ENCODE measurements around the gene GABPB1. TPM values are rescaled to one million over a fixed set of nuclear protein-coding genes. Genes with fewer than 3 reads are reported as not detected.

The GABPB1 gene
- polyA plus RNA-seq, 1 donor (not counting 4 experiments of a cell fraction or from before 2014, with no cell fraction given), result 23.3 TPM

GRCh38 chr15:50345298-50345697, 9.7 kb downstream of the GABPB1 start:
- no peak overlapping the region for H3K9ac ChIP-seq (ENCODE audit: control insufficient read depth, extremely low read depth, insufficient read depth, low read length)
- no peaks in the 10 kb centered on the region for H3K9me3 ChIP-seq (ENCODE audit: control insufficient read depth, low read depth, low read length)
- H3K79me2 ChIP-seq (ENCODE audit: control insufficient read depth, insufficient read depth, low read length), result peaks cover 53% of the 10 kb centered on the region
- TF ChIP-seq CTCF (optimal IDR thresholded peaks at IDR 0.05 in 1 of 3, IDR thresholded peaks at IDR 0.05 in 1 of 3, conservative IDR thresholded peaks at IDR 0.05 in 1 of 3; ENCODE audit: extremely low read depth in 1 of 3, insufficient read depth in 2 of 3, low read length in 3 of 3), result no peak
- no peak overlapping the region for H2AFZ ChIP-seq (ENCODE audit: control insufficient read depth, low read length)
- H3K9me1 ChIP-seq (ENCODE audit: control insufficient read depth, extremely low read depth, insufficient read depth, low read length), result no peaks in the 10 kb centered on the region
- no peak overlapping the region for H3K4me3 ChIP-seq (ENCODE audit: control insufficient read depth in 2 of 3, extremely low read depth in 1 of 3, insufficient read depth in 2 of 3, low read depth in 1 of 3, low read length in 3 of 3)
- DNase-seq (ENCODE audit: low read depth, low spot score), result no peak
- no peaks in the 10 kb centered on the region for H4K20me1 ChIP-seq (ENCODE audit: control insufficient read depth, extremely low read depth, insufficient read depth, low read length)
- no peak overlapping the region for H3K4me2 ChIP-seq (ENCODE audit: control insufficient read depth, extremely low read depth, insufficient read depth, low read depth, low read length)
- peaks cover 15% of the 10 kb centered on the region for H3K4me1 ChIP-seq (ENCODE audit: control insufficient read depth, extremely low read depth, insufficient read depth, low read length)
- no peak overlapping the region for H3K27ac ChIP-seq (ENCODE audit: control insufficient read depth, insufficient read depth, low read length)
- dilution Hi-C loops (cut with MboI; ENCODE audit: extremely low pct_ligation_motif_present, low sequenced_read_pairs), result no loop called here
- H3K36me3 ChIP-seq (ENCODE audit: control insufficient read depth in 2 of 2, extremely low read depth in 1 of 2, insufficient read depth in 2 of 2, low read length in 2 of 2), result no peaks in the 10 kb centered on the region
- FAIRE-seq, result no peak
- no peaks in the 10 kb centered on the region for H3K27me3 ChIP-seq (ENCODE audit: control insufficient read depth, extremely low read depth, insufficient read depth, low read length)

- dilution Hi-C loops (cut with MboI; ENCODE audit: extremely low pct_ligation_motif_present, low sequenced_read_pairs), result no loop called here
- TF ChIP-seq CTCF (optimal IDR thresholded peaks at IDR 0.05 in 1 of 3, IDR thresholded peaks at IDR 0.05 in 1 of 3, conservative IDR thresholded peaks at IDR 0.05 in 1 of 3; ENCODE audit: extremely low read depth in 1 of 3, insufficient read depth in 2 of 3, low read length in 3 of 3) (no peak), EZH2 (IDR thresholded peaks at IDR 0.05; ENCODE audit: low read length) (no peak)
- FAIRE-seq, result no peak
- Histone ChIP-seq H4K20me1 (ENCODE audit: control insufficient read depth, extremely low read depth, insufficient read depth, low read length) (no peaks in the 10 kb centered on the region), H3K27ac (ENCODE audit: control insufficient read depth, insufficient read depth, low read length) (no peak overlapping the region), H2AFZ (ENCODE audit: control insufficient read depth, low read length) (no peak overlapping the region), H3K9ac (ENCODE audit: control insufficient read depth, extremely low read depth, insufficient read depth, low read length) (no peak overlapping the region), H3K4me2 (ENCODE audit: control insufficient read depth, extremely low read depth, insufficient read depth, low read depth, low read length) (no peak overlapping the region), H3K4me1 (ENCODE audit: control insufficient read depth, extremely low read depth, insufficient read depth, low read length) (peaks cover 6% of the 10 kb centered on the region), H3K9me3 (ENCODE audit: control insufficient read depth, low read depth, low read length) (no peaks in the 10 kb centered on the region), H3K9me1 (ENCODE audit: control insufficient read depth, extremely low read depth, insufficient read depth, low read length) (no peaks in the 10 kb centered on the region), H3K79me2 (ENCODE audit: control insufficient read depth, insufficient read depth, low read length) (peaks cover 40% of the 10 kb centered on the region), H3K4me3 (ENCODE audit: control insufficient read depth in 2 of 3, extremely low read depth in 1 of 3, insufficient read depth in 2 of 3, low read depth in 1 of 3, low read length in 3 of 3) (no peak overlapping the region), H3K36me3 (ENCODE audit: control insufficient read depth in 2 of 2, extremely low read depth in 1 of 2, insufficient read depth in 2 of 2, low read length in 2 of 2) (no peaks in the 10 kb centered on the region), H3K27me3 (ENCODE audit: control insufficient read depth, extremely low read depth, insufficient read depth, low read length) (no peaks in the 10 kb centered on the region)
- no peak for DNase-seq (ENCODE audit: low read depth, low spot score)
Measured at GRCh38 chr15:50344006-50344464, 11.0 kb downstream of the GABPB1 start.
